Measurements from ENCODE around the gene VPS25. TPM values are rescaled to one million over a fixed set of nuclear protein-coding genes. Genes with fewer than 3 reads are reported as not detected.
A peak's percentile ranks its signal among the peaks of the same experiment; 100 is the strongest.
"Not testable (repeated sequence)": the region's sequence is repeated elsewhere in the genome, so short reads cannot be mapped to it uniquely, and the experiment has no call there.

Gene VPS25
- total RNA-seq, 1 donor from 2014 or later = 76.5 TPM

DNA sequence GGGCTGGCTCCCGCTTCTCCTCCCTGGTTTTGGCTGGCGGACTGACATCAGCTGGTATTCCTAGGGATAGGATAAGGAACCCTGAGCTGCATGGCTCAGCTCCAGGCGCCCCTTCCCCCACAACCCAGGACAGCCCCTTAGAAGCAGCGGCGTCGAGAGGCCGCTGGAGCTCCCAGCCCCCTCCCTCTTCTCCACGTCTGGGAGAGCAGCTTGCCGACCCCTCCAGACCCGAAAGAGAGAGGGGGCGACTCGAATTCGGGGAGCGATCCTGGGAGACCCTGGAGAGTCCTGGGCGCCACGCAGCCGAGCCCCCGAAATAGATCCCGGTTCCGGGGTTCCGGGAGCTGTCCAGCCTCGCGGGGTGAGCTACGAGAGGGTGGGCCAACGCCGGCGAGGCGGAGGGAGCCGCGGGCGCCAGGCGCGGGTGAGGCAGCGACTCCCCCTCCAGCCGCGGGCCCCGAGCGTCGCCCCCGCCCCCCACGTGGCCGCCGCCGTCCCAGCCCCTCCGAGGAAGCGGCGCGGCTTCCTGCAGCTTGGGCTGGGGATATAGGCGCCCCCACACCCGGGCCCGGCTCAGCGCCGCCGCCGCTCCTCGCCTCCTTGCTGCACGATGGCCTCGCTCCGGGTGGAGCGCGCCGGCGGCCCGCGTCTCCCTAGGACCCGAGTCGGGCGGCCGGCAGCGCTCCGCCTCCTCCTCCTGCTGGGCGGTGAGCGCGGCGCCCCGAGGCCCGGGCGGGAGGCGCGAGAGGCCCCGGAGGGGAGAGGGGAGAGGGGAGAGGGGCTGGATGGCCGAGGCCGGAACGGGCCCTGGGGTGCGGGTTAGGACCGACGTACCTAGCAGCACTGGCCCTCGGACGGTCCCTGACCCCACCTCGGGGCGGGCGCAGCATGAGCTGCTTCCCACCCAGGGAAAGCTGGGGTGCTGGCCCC, 12.3 kb upstream of the VPS25 start, which contains the start of gene RAMP2:
Gene RAMP2, plus strand, starts transcription at position 576 of the 930 bp plus-strand sequence. Its CDS starts 35 bp downstream, at position 611.
- no peak for DNase-seq (ENCODE audit: low spot score, unreplicated experiment)
- H3K36me3 Mint-ChIP-seq (ENCODE audit: insufficient read depth) = no peaks in the 10 kb centered on the region
- H3K9me3 Mint-ChIP-seq (ENCODE audit: low read depth) = no peaks in the 10 kb centered on the region
- no peak for TF ChIP-seq CTCF (IDR thresholded peaks at IDR 0.05; ENCODE audit: unreplicated experiment)
- H3K4me1 Mint-ChIP-seq (ENCODE audit: low read depth) = peaks cover 2% of the 10 kb centered on the region
- H3K27ac Mint-ChIP-seq = no peak within 1 kb of the TSS
- peaks cover 51% of the 10 kb centered on the region for H3K27me3 Mint-ChIP-seq
- peak within 1 kb of the TSS; percentile 61 for H3K4me3 Mint-ChIP-seq (ENCODE audit: low read depth)

GRCh38 chr17:42761638-42762037, 11.6 kb upstream of the VPS25 start:
- no peaks in the 10 kb centered on the region for H3K9me3 Mint-ChIP-seq (ENCODE audit: low read depth)
- H3K4me1 Mint-ChIP-seq (ENCODE audit: low read depth) = peaks cover 2% of the 10 kb centered on the region
- H3K4me3 Mint-ChIP-seq (ENCODE audit: low read depth) = peak overlapping the region; percentile 57
- H3K27me3 Mint-ChIP-seq = peaks cover 50% of the 10 kb centered on the region
- no peak for TF ChIP-seq CTCF (IDR thresholded peaks at IDR 0.05; ENCODE audit: unreplicated experiment)
- no peaks in the 10 kb centered on the region for H3K36me3 Mint-ChIP-seq (ENCODE audit: insufficient read depth)
- no peak for DNase-seq (ENCODE audit: low spot score, unreplicated experiment)
- H3K27ac Mint-ChIP-seq = no peak overlapping the region

GRCh38 chr17:42766124-42766523, 7.1 kb upstream of the VPS25 start:
- peaks cover 35% of the 10 kb centered on the region for H3K27me3 Mint-ChIP-seq
- H3K4me1 Mint-ChIP-seq (ENCODE audit: low read depth) = peaks cover 2% of the 10 kb centered on the region
- H3K9me3 Mint-ChIP-seq (ENCODE audit: low read depth) = no peaks in the 10 kb centered on the region
- DNase-seq (ENCODE audit: low spot score, unreplicated experiment) = no peak
- no peak overlapping the region for H3K27ac Mint-ChIP-seq
- no peaks in the 10 kb centered on the region for H3K36me3 Mint-ChIP-seq (ENCODE audit: insufficient read depth)
- no peak overlapping the region for H3K4me3 Mint-ChIP-seq (ENCODE audit: low read depth)
- TF ChIP-seq CTCF (IDR thresholded peaks at IDR 0.05; ENCODE audit: unreplicated experiment) = no peak

DNA sequence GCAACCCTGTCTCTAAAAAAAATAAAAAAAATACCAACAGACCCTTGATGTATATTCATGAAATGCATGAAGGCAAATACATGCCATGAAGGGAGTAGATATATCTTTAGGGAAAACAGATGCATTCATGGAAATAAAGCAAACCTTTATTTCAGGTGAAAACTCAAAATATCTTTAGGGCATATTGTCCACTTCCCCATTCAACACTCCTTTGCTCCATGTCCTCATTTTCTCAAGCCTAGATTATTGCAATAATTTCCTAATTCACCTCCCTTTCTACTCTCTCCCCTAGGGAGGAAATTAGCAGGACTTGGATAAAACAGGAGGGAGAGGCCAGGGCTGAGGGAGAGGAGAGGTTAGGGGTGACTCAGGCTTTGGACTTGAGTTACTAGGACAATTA, 5.7 kb upstream of the VPS25 start:
- Mint-ChIP-seq H3K27me3 (peaks cover 25% of the 10 kb centered on the region), H3K27ac (peak overlapping the region; percentile 63), H3K9me3 (ENCODE audit: low read depth) (no peaks in the 10 kb centered on the region), H3K4me1 (ENCODE audit: low read depth) (peaks cover 10% of the 10 kb centered on the region), H3K36me3 (ENCODE audit: insufficient read depth) (no peaks in the 10 kb centered on the region), H3K4me3 (ENCODE audit: low read depth) (no peak overlapping the region)
- DNase-seq (ENCODE audit: low spot score, unreplicated experiment) = no peak
- TF ChIP-seq CTCF (IDR thresholded peaks at IDR 0.05; ENCODE audit: unreplicated experiment) = no peak

DNA sequence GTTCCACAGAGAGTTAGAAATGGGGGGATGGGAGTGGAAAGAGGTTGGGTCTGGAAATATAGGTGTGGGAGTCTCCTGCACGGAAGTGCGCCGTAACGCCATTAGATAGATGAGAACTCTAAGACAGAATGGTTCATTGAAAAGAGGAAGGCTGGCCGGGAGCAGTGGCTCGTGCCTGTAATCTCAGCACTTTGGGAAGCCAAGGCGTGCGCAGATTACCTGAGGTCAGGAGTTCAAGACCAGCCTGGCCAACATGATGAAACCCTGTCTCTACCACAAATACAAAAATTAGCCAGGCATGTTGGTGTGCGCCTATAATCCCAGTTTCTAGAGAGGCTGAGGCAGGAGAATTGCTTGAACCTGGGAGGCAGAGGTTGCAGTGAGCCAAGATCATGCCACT, 5.2 kb upstream of the VPS25 start:
- not testable (repeated sequence) for DNase-seq (ENCODE audit: low spot score, unreplicated experiment); H3K4me3 Mint-ChIP-seq (ENCODE audit: low read depth); H3K27ac Mint-ChIP-seq; H3K36me3 Mint-ChIP-seq (ENCODE audit: insufficient read depth); H3K9me3 Mint-ChIP-seq (ENCODE audit: low read depth)
- H3K4me1 Mint-ChIP-seq (ENCODE audit: low read depth) = peaks cover 12% of the 10 kb centered on the region
- H3K27me3 Mint-ChIP-seq = peaks cover 20% of the 10 kb centered on the region

GRCh38 chr17:42769964-42770363, 3.3 kb upstream of the VPS25 start:
- H3K9me3 Mint-ChIP-seq (ENCODE audit: low read depth); DNase-seq (ENCODE audit: low spot score, unreplicated experiment); H3K36me3 Mint-ChIP-seq (ENCODE audit: insufficient read depth); H3K4me3 Mint-ChIP-seq (ENCODE audit: low read depth); H3K27ac Mint-ChIP-seq: not testable (repeated sequence)
- Mint-ChIP-seq H3K4me1 (ENCODE audit: low read depth) (peaks cover 21% of the 10 kb centered on the region), H3K27me3 (peaks cover 17% of the 10 kb centered on the region)

Measured in progenitor cell of endocrine pancreas (in vitro differentiated cells).